Measurements from ENCODE around the gene CYS1.

DNA sequence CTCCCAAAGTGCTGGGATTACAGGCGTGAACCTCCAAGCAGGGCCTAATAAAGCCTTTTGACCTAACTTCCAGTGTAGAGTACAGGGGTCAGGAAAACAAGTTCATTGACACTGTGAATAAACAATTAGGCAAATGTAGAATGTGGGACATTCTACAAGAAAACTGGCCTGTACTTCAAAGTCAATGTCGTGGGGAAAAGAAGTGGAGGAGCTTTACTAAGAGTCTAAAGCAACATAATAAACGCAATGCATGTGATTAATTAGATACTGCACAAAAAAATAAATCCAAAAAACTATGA lies 38.8 kb upstream of the CYS1 start:
- TF ChIP-seq POLR2A (IDR thresholded peaks at IDR 0.05) (no peak), POLR2AphosphoS5 (IDR thresholded peaks at IDR 0.05) (no peak)
- TF ChIP-seq, protein P1, sequence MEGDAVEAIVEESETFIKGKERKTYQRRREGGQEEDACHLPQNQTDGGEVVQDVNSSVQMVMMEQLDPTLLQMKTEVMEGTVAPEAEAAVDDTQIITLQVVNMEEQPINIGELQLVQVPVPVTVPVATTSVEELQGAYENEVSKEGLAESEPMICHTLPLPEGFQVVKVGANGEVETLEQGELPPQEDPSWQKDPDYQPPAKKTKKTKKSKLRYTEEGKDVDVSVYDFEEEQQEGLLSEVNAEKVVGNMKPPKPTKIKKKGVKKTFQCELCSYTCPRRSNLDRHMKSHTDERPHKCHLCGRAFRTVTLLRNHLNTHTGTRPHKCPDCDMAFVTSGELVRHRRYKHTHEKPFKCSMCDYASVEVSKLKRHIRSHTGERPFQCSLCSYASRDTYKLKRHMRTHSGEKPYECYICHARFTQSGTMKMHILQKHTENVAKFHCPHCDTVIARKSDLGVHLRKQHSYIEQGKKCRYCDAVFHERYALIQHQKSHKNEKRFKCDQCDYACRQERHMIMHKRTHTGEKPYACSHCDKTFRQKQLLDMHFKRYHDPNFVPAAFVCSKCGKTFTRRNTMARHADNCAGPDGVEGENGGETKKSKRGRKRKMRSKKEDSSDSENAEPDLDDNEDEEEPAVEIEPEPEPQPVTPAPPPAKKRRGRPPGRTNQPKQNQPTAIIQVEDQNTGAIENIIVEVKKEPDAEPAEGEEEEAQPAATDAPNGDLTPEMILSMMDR (IDR thresholded peaks at IDR 0.05) = no peak

Measured in breast epithelium (tissue), 3 donors.